ENCODE data around the gene PCMTD2.
"Not testable (repeated sequence)": the region's sequence is repeated elsewhere in the genome, so short reads cannot be mapped to it uniquely, and the experiment has no call there.

The PCMTD2 gene

GRCh38 chr20:64315381-64315780 lies 59.8 kb downstream of the PCMTD2 start:
- DNase-seq: not testable (repeated sequence)

DNA sequence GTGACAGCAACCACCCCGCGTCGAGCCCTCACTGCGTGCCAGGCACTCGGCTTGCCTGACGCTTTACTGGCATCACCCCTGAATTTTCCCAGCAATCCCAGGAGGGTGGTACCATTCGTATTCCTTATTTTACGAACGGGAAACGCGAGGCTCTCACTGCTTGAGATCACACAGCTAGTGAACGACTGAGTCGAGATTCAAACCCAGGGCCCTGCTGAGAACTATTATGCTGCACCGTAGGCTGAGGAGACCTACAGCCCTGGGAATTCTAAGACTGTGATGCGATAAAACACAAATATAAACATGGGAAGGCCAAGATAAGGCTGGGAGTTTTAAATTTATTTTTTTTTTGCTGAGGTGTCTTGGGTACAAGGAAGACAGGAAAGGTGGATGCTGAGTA lies 60.3 kb downstream of the PCMTD2 start:
- not testable (repeated sequence) for DNase-seq

GRCh38 chr20:64316415-64317083 lies 61.0 kb downstream of the PCMTD2 start:
- peak; percentile 31 for DNase-seq

- DNase-seq: not testable (repeated sequence)
Measured at GRCh38 chr20:64317331-64317730, 61.8 kb downstream of the PCMTD2 start.

- not testable (repeated sequence) for DNase-seq
Measured at GRCh38 chr20:64318056-64318455, 62.5 kb downstream of the PCMTD2 start.

DNA sequence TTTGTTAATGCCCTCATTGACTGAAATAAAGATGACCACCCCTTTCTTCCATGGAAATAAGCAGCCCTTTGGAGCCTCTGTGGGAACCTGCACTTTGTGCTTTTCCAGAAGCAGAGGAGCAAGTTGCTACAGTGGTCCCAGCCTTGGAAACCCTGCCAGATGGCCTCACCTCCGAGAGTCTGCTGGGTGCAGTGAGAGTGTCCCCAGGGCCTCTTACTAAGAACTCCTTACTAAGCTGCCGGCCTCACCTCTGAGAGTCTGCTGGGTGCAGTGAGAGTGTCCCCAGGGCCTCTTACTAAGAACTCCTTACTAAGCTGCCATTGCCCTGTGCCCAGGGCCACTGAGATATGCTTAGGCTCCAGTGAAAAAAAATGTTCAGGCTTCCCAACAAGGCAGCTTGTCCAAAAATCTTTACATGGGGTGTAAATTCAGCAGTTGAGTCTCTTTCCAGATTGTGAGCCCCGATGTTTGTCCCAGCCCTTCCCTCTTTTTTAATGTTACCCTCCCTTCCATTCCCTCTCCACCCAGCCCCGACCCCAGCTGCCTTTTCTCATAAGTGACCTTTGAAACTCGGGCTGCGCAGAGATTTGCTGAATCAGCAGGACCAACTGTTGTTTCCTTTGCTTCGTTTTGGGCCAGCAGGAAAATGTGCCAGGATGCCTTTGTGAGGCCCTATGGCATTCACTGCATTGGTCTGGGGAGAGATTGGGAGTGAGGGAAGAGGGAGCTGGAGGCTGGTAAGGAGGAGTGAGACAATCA lies 66.7 kb downstream of the PCMTD2 start:
- DNase-seq: not testable (repeated sequence)

All from activated T-cell treated with anti-CD3 and anti-CD28 coated beads, Interleukin-2, amount 50 U/mL, for 1 hour (primary cell).